GM10266 (cell line): ENCODE results near the gene PPP2R3B.

ENCODE experiments used
- DNase-seq: peaks from one replicate; pipeline ENCODE4 v3.0.0; 2012; ENCODE audit errors: extremely low spot score
- CTCF ChIP-seq: IDR thresholded peaks from 2 replicates; pipeline ENCODE4 v1.5.1; 2012; ENCODE audit warnings: mild to moderate bottlenecking, low read depth; ENCODE audit not compliant: control insufficient read depth, insufficient read depth; ENCODE audit errors: missing control alignments

The PPP2R3B gene

GRCh38 chrX:302975-303374 lies 83.7 kb downstream of the PPP2R3B start:
- TF ChIP-seq CTCF: no peak
- DNase-seq: no peak

- TF ChIP-seq CTCF: no peak
- DNase-seq: no peak
Observed at GRCh38 chrX:300334-300733, 86.4 kb downstream of the PPP2R3B start.

- no peak for TF ChIP-seq CTCF
Observed at GRCh38 chrX:298993-299392, 87.7 kb downstream of the PPP2R3B start.

GRCh38 chrX:295136-295535 lies 91.6 kb downstream of the PPP2R3B start:
- no peak for TF ChIP-seq CTCF
- DNase-seq: no peak

More at GRCh38 chrX:298993-299392, 87.7 kb downstream of the PPP2R3B start:
- no peak for DNase-seq

GRCh38 chrX:292900-293897 lies 93.5 kb downstream of the PPP2R3B start:
- no peak for TF ChIP-seq CTCF
- DNase-seq: no peak

- DNase-seq: no peak
- no peak for TF ChIP-seq CTCF
Observed at GRCh38 chrX:291411-291901, 95.3 kb downstream of the PPP2R3B start.
